Panc1 (cell line): Measurements from ENCODE around the gene TTLL6. TPM values are rescaled to one million over a fixed set of nuclear protein-coding genes. Genes with fewer than 3 reads are reported as not detected.
"Not testable (repeated sequence)": the region's sequence is repeated elsewhere in the genome, so short reads cannot be mapped to it uniquely, and the experiment has no call there.

Experiments
- ATAC-seq: fragments of 200-7000 bp; cut with Tn5 transposase; 2 replicates; pipeline ENCODE4 v1.9.1; 2020; ENCODE audit warnings: mild to moderate bottlenecking, moderate library complexity
- BruUV-seq: library from RNA; stranded (reverse); fragments of 400-500 nt; replicated peaks from 2 replicates; lab custom pipeline; 2021; lab: Mats Ljungman, UMichigan
- CTCF ChIA-PET: fragments of 300-600 bp; sonication (Branson Sonifier 250); formaldehyde crosslinking; loops from one replicate; lab custom pipeline; 2022; ENCODE audit warnings: antibody characterized with exemption; lab: Charles Lee
- POLR2A ChIA-PET: fragments of 300-600 bp; sonication (Branson Sonifier 250); formaldehyde crosslinking; loops from one replicate; lab custom pipeline; 2022; ENCODE audit warnings: antibody characterized with exemption; lab: Charles Lee
- DNase-seq: peaks from one replicate; pipeline ENCODE4 v3.0.0-alpha.2; 2010; ENCODE audit warnings: low read depth, low spot score
- H3K27ac ChIP-seq: 2 replicates; pipeline ENCODE4 v1.5.1; 2011; ENCODE audit warnings: mild to moderate bottlenecking, low read length, inconsistent platforms
- H3K27me3 ChIP-seq: fragments of 200-500 bp; sonication (Bioruptor generic); 2 replicates; pipeline ENCODE4 v1.6.0; 2014; ENCODE audit warnings: low read length, inconsistent platforms; ENCODE audit not compliant: control insufficient read depth, insufficient read depth
- H3K36me3 ChIP-seq: fragments of 200-500 bp; sonication (Bioruptor generic); 2 replicates; pipeline ENCODE4 v1.5.1; 2014; ENCODE audit warnings: inconsistent platforms, mild to moderate bottlenecking, low read length, moderate library complexity; ENCODE audit not compliant: control insufficient read depth, insufficient read depth
- H3K4me1 ChIP-seq: 2 replicates; pipeline ENCODE4 v1.5.1; 2011; ENCODE audit warnings: inconsistent platforms, mild to moderate bottlenecking, low read length, moderate library complexity; ENCODE audit not compliant: control insufficient read depth, insufficient read depth
- H3K4me3 ChIP-seq, 2 experiments: 2 replicates each; pipeline ENCODE4 v1.5.1; 2011 to 2012; ENCODE audit warnings: low read depth in 2 of 2, low read length in 2 of 2, mild to moderate bottlenecking in 2 of 2, inconsistent platforms in 1 of 2, moderate library complexity in 1 of 2
- H3K9me3 ChIP-seq: fragments of 200-500 bp; sonication (Bioruptor generic); 2 replicates; pipeline ENCODE4 v1.5.1; 2014; ENCODE audit warnings: low read depth, mild to moderate bottlenecking, inconsistent platforms, low read length, moderate library complexity; ENCODE audit not compliant: control insufficient read depth, insufficient read depth
- CTCF ChIP-seq: fragments of 450-650 bp; IDR thresholded peaks from 2 replicates; pipeline ENCODE4 v1.5.1; 2017; ENCODE audit warnings: mild to moderate bottlenecking
- POLR2AphosphoS5 ChIP-seq: IDR thresholded peaks from 2 replicates; pipeline ENCODE4 v1.6.1; 2012; ENCODE audit warnings: mild to moderate bottlenecking, low read depth, low read length, moderate library complexity
- REST ChIP-seq, 2 experiments: IDR thresholded peaks; 2 replicates each; pipeline ENCODE4 v1.6.1; 2011 to 2012; ENCODE audit warnings: low read depth in 2 of 2, control low read depth in 1 of 2, low read length in 1 of 2, mild to moderate bottlenecking in 1 of 2, moderate library complexity in 1 of 2; ENCODE audit not compliant: insufficient read depth in 1 of 2
- SIN3A ChIP-seq: IDR thresholded peaks from 2 replicates; pipeline ENCODE4 v1.6.1; 2012; ENCODE audit warnings: low read depth, mild to moderate bottlenecking, low read length, moderate library complexity, borderline replicate concordance; ENCODE audit not compliant: insufficient read depth
- TCF7L2 ChIP-seq: IDR thresholded peaks from 2 replicates; pipeline ENCODE4 v1.6.1; 2011; ENCODE audit warnings: mild to moderate bottlenecking, low read depth, low read length, inconsistent platforms
- in situ Hi-C: cut with HindIII; loops from 2 replicates; pipeline ENCODE4 v1.10.0; 2016; ENCODE audit warnings: low sequenced_read_pairs, low pct_unique_long_range_greater_than_20kb
- intact Hi-C: fragments of 100-400 bp; cut with micrococcal nuclease; formaldehyde crosslinking; loops from one replicate; pipeline ENCODE4 v1.10.0; 2022; ENCODE audit not compliant: unreplicated experiment
- total RNA-seq: library from RNA; stranded (reverse); gene quantifications from one replicate; pipeline ENCODE4 v1.2.1, GENCODE V29; 2021; ENCODE audit not compliant: unreplicated experiment

Gene TTLL6
- total RNA-seq, 1 experiment from 2014 or later = 2.5 TPM

DNA sequence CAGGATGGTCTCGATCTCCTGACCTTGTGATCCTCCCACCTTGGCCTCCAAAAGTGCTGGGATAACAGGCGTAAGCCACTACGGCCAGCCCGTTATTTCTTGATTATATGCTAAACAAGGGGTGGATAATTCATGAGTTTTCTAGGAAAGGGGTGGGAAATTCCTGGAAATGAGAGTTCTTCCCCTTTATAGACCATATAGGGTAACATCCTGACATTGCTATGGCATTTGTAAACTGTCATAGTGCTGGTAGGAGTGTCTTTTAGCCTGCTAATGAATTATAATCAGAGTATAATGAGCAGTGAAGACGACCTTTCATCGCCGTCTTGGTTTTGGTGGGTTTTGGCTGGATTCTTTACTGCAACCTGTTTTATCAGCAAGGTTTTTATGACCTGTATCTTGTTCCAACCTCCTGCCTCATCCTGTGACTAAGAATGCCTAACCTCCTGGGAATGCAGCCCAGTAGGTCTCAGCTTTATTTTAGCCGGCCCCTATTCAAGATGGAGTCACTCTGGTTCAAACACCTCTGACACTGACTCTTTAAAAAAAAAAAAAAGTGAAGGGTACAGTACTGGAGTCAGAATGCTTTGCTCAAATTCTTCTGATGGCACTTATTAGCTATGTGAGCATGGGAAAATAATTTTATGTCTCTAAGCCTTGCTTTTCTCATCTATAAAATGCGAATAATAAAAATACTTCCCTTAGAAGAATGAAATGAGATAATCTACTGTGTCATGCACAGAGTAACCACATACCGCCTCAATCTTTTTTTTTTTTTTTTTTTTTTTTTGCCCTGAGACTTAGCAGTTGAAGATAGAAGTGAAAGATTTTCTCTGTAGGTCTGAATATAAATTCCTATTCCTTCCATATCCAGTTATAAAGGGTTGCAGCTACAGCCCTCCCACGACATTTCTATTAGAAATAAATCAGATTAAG, 8.7 kb upstream of the TTLL6 start:
- ATAC-seq (no peak), DNase-seq (no peak)
- no peak overlapping the region for H3K4me3 ChIP-seq
- H3K36me3 ChIP-seq = no peaks in the 10 kb centered on the region
- H3K27ac ChIP-seq = no peak overlapping the region
- no peaks in the 10 kb centered on the region for H3K27me3 ChIP-seq
- POLR2A ChIA-PET = interaction anchor here (0.6 to 0.7 kb wide), 2 partner anchors 23 to 275 kb away, joined by 5 to 9 read pairs; no protein-coding TSS in a partner anchor
- BruUV-seq = no TSS peak
- intact Hi-C loops (no loop called here), in situ Hi-C loops (no loop called here)
- CTCF ChIA-PET = interaction anchor here (0.6 to 0.7 kb wide), 2 partner anchors 44 to 52 kb away, joined by 3 to 14 read pairs; no protein-coding TSS in a partner anchor
- H3K9me3 ChIP-seq = no peaks in the 10 kb centered on the region
- no peaks in the 10 kb centered on the region for H3K4me1 ChIP-seq
- no peak for TF ChIP-seq SIN3A
- TF ChIP-seq REST (IDR thresholded peaks at IDR 0.05; ENCODE audit: insufficient read depth in 1 of 2, low read depth in 2 of 2, low read length in 1 of 2) = no peak
- no peak for TF ChIP-seq TCF7L2
- TF ChIP-seq POLR2AphosphoS5 = no peak
- TF ChIP-seq CTCF = no peak

DNA sequence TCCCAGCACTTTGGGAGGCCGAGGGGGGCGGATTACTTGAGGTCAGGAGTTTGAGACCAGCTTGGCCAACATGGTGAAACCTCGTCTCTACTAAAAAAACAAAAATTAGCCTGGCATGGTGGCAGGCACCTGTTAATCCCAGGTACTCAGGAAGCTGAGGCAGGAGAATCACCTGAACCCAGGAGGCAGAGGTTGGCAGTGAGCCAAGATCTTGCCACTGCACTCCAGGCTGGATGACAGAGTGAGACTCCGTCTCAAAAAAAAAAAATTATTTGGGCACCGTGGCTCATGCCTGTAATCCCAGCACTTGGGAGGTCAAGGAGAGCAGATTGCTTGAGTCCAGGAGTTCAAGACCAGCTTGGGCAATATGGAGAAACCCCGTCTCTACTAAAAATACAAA, 3.9 kb upstream of the TTLL6 start:
- CTCF ChIA-PET = interaction anchor here (0.7 to 1.3 kb wide), 2 partner anchors 58 to 139 kb away, joined by 3 to 5 read pairs; no protein-coding TSS in a partner anchor
- POLR2A ChIA-PET, in situ Hi-C loops, H3K9me3 ChIP-seq, ATAC-seq, H3K27ac ChIP-seq, H3K27me3 ChIP-seq, H3K4me3 ChIP-seq, BruUV-seq, DNase-seq, H3K36me3 ChIP-seq, intact Hi-C loops: not testable (repeated sequence)
- H3K4me1 ChIP-seq = peaks cover 16% of the 10 kb centered on the region

- no peak overlapping the region for H3K27ac ChIP-seq
- intact Hi-C loops = no loop called here
- ChIA-PET CTCF (interaction anchor here (8.9 kb wide), 1 partner anchor 60 kb away, joined by 111 read pairs; no protein-coding TSS in a partner anchor), POLR2A (no interaction called here)
- no peak overlapping the region for H3K4me3 ChIP-seq
- no TSS peak for BruUV-seq
- DNase-seq (no peak), ATAC-seq (no peak)
- in situ Hi-C loops = loop anchor here (10.0 kb wide), 1 partner anchor 65 kb away; no protein-coding TSS in a partner anchor
- peaks cover 16% of the 10 kb centered on the region for H3K4me1 ChIP-seq
- no peaks in the 10 kb centered on the region for H3K9me3 ChIP-seq
- H3K36me3 ChIP-seq = no peaks in the 10 kb centered on the region
- TF ChIP-seq TCF7L2 = no peak
- no peak for TF ChIP-seq REST (IDR thresholded peaks at IDR 0.05; ENCODE audit: insufficient read depth in 1 of 2, low read depth in 2 of 2, low read length in 1 of 2)
- no peak for TF ChIP-seq POLR2AphosphoS5
- H3K27me3 ChIP-seq = peaks cover 8% of the 10 kb centered on the region; the same call in 1 of the 2 replicates
These were observed 2.4 kb upstream of the TTLL6 start for GRCh38 chr17:48819466-48819865.
